NB4 (cell line): ENCODE results near the gene YEATS2.

Experiments used
- POLR2A ChIP-seq: IDR thresholded peaks from 2 replicates; pipeline ENCODE4 v1.6.1; 2011; ENCODE audit warnings: mild to moderate bottlenecking; ENCODE audit not compliant: insufficient read length; ENCODE audit errors: extremely low read depth
- TF ChIP-seq, protein P1 (sequence below): IDR thresholded peaks from one replicate; pipeline ENCODE4 v1.5.1; 2012; ENCODE audit warnings: low read depth, low read length
- TF ChIP-seq, protein P2 (sequence below): IDR thresholded peaks from 2 replicates; pipeline ENCODE4 v1.6.1; 2011; ENCODE audit warnings: low read depth, low read length

DNA sequence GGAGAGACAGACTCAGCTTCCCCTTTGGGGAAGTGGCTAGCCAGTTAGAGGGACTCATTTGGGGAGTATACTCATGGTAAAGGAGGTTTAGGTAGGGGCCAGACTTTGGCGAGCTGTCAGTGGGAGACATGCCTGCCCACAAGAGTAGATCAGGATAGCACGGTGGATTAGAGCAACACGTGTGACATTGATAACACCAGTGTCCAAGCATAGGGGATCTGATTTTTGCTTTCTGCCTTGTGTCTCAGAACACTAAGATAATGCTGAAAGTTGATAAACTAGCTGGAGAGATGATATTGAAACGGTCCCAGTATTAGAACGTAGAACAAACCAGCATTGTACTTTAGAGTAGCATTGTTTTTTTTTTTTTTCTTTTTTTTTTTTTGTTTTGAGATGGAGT is 101.9 kb downstream of the YEATS2 start:
- TF ChIP-seq, protein P1, sequence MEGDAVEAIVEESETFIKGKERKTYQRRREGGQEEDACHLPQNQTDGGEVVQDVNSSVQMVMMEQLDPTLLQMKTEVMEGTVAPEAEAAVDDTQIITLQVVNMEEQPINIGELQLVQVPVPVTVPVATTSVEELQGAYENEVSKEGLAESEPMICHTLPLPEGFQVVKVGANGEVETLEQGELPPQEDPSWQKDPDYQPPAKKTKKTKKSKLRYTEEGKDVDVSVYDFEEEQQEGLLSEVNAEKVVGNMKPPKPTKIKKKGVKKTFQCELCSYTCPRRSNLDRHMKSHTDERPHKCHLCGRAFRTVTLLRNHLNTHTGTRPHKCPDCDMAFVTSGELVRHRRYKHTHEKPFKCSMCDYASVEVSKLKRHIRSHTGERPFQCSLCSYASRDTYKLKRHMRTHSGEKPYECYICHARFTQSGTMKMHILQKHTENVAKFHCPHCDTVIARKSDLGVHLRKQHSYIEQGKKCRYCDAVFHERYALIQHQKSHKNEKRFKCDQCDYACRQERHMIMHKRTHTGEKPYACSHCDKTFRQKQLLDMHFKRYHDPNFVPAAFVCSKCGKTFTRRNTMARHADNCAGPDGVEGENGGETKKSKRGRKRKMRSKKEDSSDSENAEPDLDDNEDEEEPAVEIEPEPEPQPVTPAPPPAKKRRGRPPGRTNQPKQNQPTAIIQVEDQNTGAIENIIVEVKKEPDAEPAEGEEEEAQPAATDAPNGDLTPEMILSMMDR, result no peak
- TF ChIP-seq, protein P2, sequence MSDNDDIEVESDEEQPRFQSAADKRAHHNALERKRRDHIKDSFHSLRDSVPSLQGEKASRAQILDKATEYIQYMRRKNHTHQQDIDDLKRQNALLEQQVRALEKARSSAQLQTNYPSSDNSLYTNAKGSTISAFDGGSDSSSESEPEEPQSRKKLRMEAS, result no peak
- no peak for TF ChIP-seq POLR2A
